ENCODE data around the gene FAM24B.

The FAM24B gene

GRCh38 chr10:122815458-122815857 lies 63.9 kb downstream of the FAM24B start:
- no peak for TF ChIP-seq CTCF (IDR thresholded peaks at IDR 0.05; ENCODE audit: low read depth, low read length)
- no peak overlapping the region for H3K4me3 ChIP-seq (ENCODE audit: low read depth, low read length)

- no peak for TF ChIP-seq CTCF (IDR thresholded peaks at IDR 0.05; ENCODE audit: low read depth, low read length)
Observed at GRCh38 chr10:122814493-122814892, 64.9 kb downstream of the FAM24B start.

GRCh38 chr10:122812751-122813150 lies 66.6 kb downstream of the FAM24B start:
- H3K4me3 ChIP-seq (ENCODE audit: low read depth, low read length): no peak overlapping the region
- no peak for TF ChIP-seq CTCF (IDR thresholded peaks at IDR 0.05; ENCODE audit: low read depth, low read length)

More at GRCh38 chr10:122814493-122814892, 64.9 kb downstream of the FAM24B start:
- no peak overlapping the region for H3K4me3 ChIP-seq (ENCODE audit: low read depth, low read length)

GRCh38 chr10:122802282-122802681 lies 77.1 kb downstream of the FAM24B start:
- H3K4me3 ChIP-seq (ENCODE audit: low read depth, low read length): no peak overlapping the region
- no peak for TF ChIP-seq CTCF (IDR thresholded peaks at IDR 0.05; ENCODE audit: low read depth, low read length)

Measured in WI38 (cell line).